HG03025 (cell line): Measurements from ENCODE around the gene NBPF10.
"Not testable (repeated sequence)": the region's sequence is repeated elsewhere in the genome, so short reads cannot be mapped to it uniquely, and the experiment has no call there.

Source experiments
- ATAC-seq: cut with Tn5 transposase; IDR thresholded peaks from one replicate; pipeline ENCODE4 v1.9.1; 2021; ENCODE audit warnings: mild to moderate bottlenecking, moderate library complexity; ENCODE audit not compliant: unreplicated experiment, low FRiP score

The NBPF10 gene

GRCh38 chr1:146144465-146144864, at the start of gene NBPF10:
Gene NBPF10, minus strand, starts transcription at chr1:146144804. Its CDS starts 35 bp downstream, at chr1:146144769.
- ATAC-seq, result not testable (repeated sequence)

- ATAC-seq, result not testable (repeated sequence)
Measured at GRCh38 chr1:146174531-146174930, 29.9 kb upstream of the NBPF10 start.

- ATAC-seq, result not testable (repeated sequence)
Measured at GRCh38 chr1:146167740-146168139, 23.1 kb upstream of the NBPF10 start.

- not testable (repeated sequence) for ATAC-seq
Measured at GRCh38 chr1:146167273-146167672, 22.7 kb upstream of the NBPF10 start.
